HepG2 (cell line): ENCODE measurements around the gene ZBTB20. TPM values are rescaled to one million over a fixed set of nuclear protein-coding genes. Genes with fewer than 3 reads are reported as not detected.

Experiments
- ATAC-seq: fragments of 200-7000 bp; cut with Tn5 transposase; 3 replicates; pipeline ENCODE4 v1.9.1; 2020; ENCODE audit warnings: mild to moderate bottlenecking, moderate library complexity
- BruUV-seq: library from RNA; stranded (reverse); fragments of 400-500 nt; replicated peaks from 2 replicates; lab custom pipeline; 2021; lab: Mats Ljungman, UMichigan
- CTCF ChIA-PET: fragments of 300-600 bp; formaldehyde crosslinking; extraction: SDS; loops from one replicate; lab custom pipeline; 2021; ENCODE audit warnings: low total read pairs, inconsistent platforms, low intra/inter-chr PET ratio; lab: Yijun Ruan, JAX
- POLR2A ChIA-PET: fragments of 350-600 bp; sonication (Branson Sonifier 250); formaldehyde crosslinking; loops from one replicate; lab custom pipeline; 2020; ENCODE audit warnings: antibody characterized with exemption, inconsistent platforms; lab: Yijun Ruan, JAX
- DNase-seq: peaks from one replicate; pipeline ENCODE4 v3.0.0-alpha.2; 2015; ENCODE audit warnings: low spot score
- FAIRE-seq: peaks from 3 replicates; lab custom pipeline; 2011; peaks lifted over from hg19 to GRCh38; lab: Jason Lieb, UNC
- H2AFZ ChIP-seq: one replicate; pipeline ENCODE4 v1.6.1; 2011; ENCODE audit warnings: low read length, inconsistent platforms
- H3K27ac ChIP-seq: fragments of 300-600 bp; 3 replicates; pipeline ENCODE4 v1.8.0; 2011; ENCODE audit warnings: mixed run types, mild to moderate bottlenecking, mixed read lengths, low read length, inconsistent platforms; ENCODE audit not compliant: insufficient read depth; ENCODE audit errors: extremely low read length
- H3K27me3 ChIP-seq, 2 experiments: fragments of 200-600 bp in 1 of 2; 2 replicates in 1 of 2; 3 replicates in 1 of 2; pipeline versions ENCODE4 v1.6.0 to v1.8.0; 2011; ENCODE audit warnings: low read length in 2 of 2, mild to moderate bottlenecking in 2 of 2, moderate library complexity in 2 of 2, inconsistent platforms in 1 of 2; ENCODE audit not compliant: insufficient read depth in 2 of 2, control insufficient read depth in 1 of 2
- H3K36me3 ChIP-seq, 2 experiments: fragments of 200-600 bp in 1 of 2; replicated peaks in 1 of 2; 2 replicates in 1 of 2; 3 replicates in 1 of 2; pipeline versions ENCODE4 v1.5.1 to v1.8.0; 2011; ENCODE audit warnings: low read length in 2 of 2, inconsistent platforms in 1 of 2; ENCODE audit not compliant: insufficient read depth in 2 of 2, control insufficient read depth in 1 of 2
- H3K4me1 ChIP-seq: 2 replicates; pipeline ENCODE4 v1.5.1; 2012; ENCODE audit warnings: low read length, inconsistent platforms; ENCODE audit not compliant: insufficient read depth
- H3K4me2 ChIP-seq: 2 replicates; pipeline ENCODE4 v1.6.0; 2011; ENCODE audit warnings: low read depth, low read length, inconsistent platforms
- H3K4me3 ChIP-seq, 3 experiments: fragments of 200-600 bp in 1 of 3; sonication (generic), shearing (Covaris generic) in 1 of 3; replicated peaks in 1 of 3; 2 replicates each; pipeline ENCODE4 v1.5.1; 2011 to 2016; ENCODE audit warnings: low read length in 3 of 3, inconsistent platforms in 2 of 3, low read depth in 2 of 3, mild to moderate bottlenecking in 2 of 3, control low read depth in 1 of 3, mixed read lengths in 1 of 3; ENCODE audit not compliant: insufficient read depth in 1 of 3
- H3K79me2 ChIP-seq: one replicate; pipeline ENCODE4 v1.6.1; 2011; ENCODE audit warnings: low read length, inconsistent platforms; ENCODE audit not compliant: insufficient read depth
- H3K9ac ChIP-seq: 2 replicates; pipeline ENCODE4 v1.6.0; 2011; ENCODE audit warnings: mild to moderate bottlenecking, low read depth, low read length, inconsistent platforms; ENCODE audit not compliant: insufficient read depth
- H3K9me3 ChIP-seq: 2 replicates; pipeline ENCODE4 v1.5.1; 2012; ENCODE audit warnings: mild to moderate bottlenecking, low read length
- H4K20me1 ChIP-seq: 2 replicates; pipeline ENCODE4 v1.6.0; 2011; ENCODE audit warnings: inconsistent platforms, mild to moderate bottlenecking, low read length, moderate library complexity; ENCODE audit not compliant: insufficient read depth
- AHR ChIP-seq: IDR thresholded peaks from 2 replicates; pipeline ENCODE4 v1.6.1; 2018; ENCODE audit warnings: missing genetic modification reagents, missing compliant biosample characterization
- EHMT2 ChIP-seq: fragments of 200-600 bp; sonication (generic); IDR thresholded peaks from 2 replicates; pipeline ENCODE4 v1.7.0; 2017; ENCODE audit warnings: antibody characterized with exemption, low read depth, low read length, borderline replicate concordance
- GFI1 ChIP-seq: sonication (generic); formaldehyde crosslinking; IDR thresholded peaks from 2 replicates; pipeline ENCODE4 v1.5.0; 2020; ENCODE audit warnings: missing genetic modification reagents, mild to moderate bottlenecking, borderline replicate concordance
- REPIN1 ChIP-seq: sonication (generic); formaldehyde crosslinking; IDR thresholded peaks from 2 replicates; pipeline ENCODE4 v1.8.0; 2022; ENCODE audit warnings: missing genetic modification reagents, low read depth, mild to moderate bottlenecking, borderline replicate concordance
- SNAI1 ChIP-seq: sonication (generic); formaldehyde crosslinking; IDR thresholded peaks from 2 replicates; pipeline ENCODE4 v1.5.0; 2020; ENCODE audit warnings: mild to moderate bottlenecking, missing genetic modification reagents, borderline replicate concordance
- YY1 ChIP-seq: IDR thresholded peaks from 2 replicates; pipeline ENCODE4 v1.6.1; 2011; ENCODE audit warnings: low read length, low read depth, moderate library complexity, mild to moderate bottlenecking; ENCODE audit not compliant: insufficient read depth, insufficient replicate concordance
- ZNF350 ChIP-seq: sonication (generic); formaldehyde crosslinking; IDR thresholded peaks from 2 replicates; pipeline ENCODE4 v1.4.0; 2020; ENCODE audit warnings: mild to moderate bottlenecking, low read depth, missing genetic modification reagents, borderline replicate concordance
- WGBS: methylation state at CpG from one replicate; pipeline ENCODE4 v1.1.6; 2017; ENCODE audit warnings: low lambda C conversion rate; 5-methylcytosine and 5-hydroxymethylcytosine counted together
- in situ Hi-C: cut with HindIII; loops from 2 replicates; pipeline ENCODE4 v1.10.0; 2017; ENCODE audit warnings: low pct_unique_long_range_greater_than_20kb; ENCODE audit not compliant: extremely low pct_ligation_motif_present
- intact Hi-C: fragments of 100-400 bp; cut with micrococcal nuclease; formaldehyde crosslinking; loops from one replicate; pipeline ENCODE4 v1.10.0; 2022; ENCODE audit not compliant: unreplicated experiment
- polyA plus RNA-seq, 8 experiments: library from polyadenylated mRNA; depleted of rRNA in 3 of 8; stranded (reverse) in 7 of 8; unstranded in 1 of 8; fragments of >200 nt; fragmentation: Illumina TruSeq in 4 of 8; extraction: Trizol in 4 of 8; gene quantifications; 2 replicates each; pipeline versions ENCODE4 v1.2.1 to v1.2.3, GENCODE V29; 2011 to 2016; ENCODE audit warnings: low read depth in 4 of 8, missing spikeins in 1 of 8, mixed read lengths in 1 of 8; ENCODE audit not compliant: insufficient read depth in 1 of 8
- total RNA-seq, 5 experiments: library from RNA; depleted of rRNA; stranded (reverse); fragments of >200 nt; fragmentation: Illumina TruSeq; extraction: Trizol; gene quantifications; 2 replicates each; pipeline ENCODE4 v1.2.3, GENCODE V29; 2016; ENCODE audit warnings: low read depth in 1 of 5
- TF ChIP-seq, protein P1 (sequence below): sonication (generic); formaldehyde crosslinking; IDR thresholded peaks from 2 replicates; pipeline ENCODE4 v1.5.0; 2020; ENCODE audit warnings: missing genetic modification reagents, mild to moderate bottlenecking, borderline replicate concordance
- TF ChIP-seq, protein P2 (sequence below): IDR thresholded peaks from 2 replicates; pipeline ENCODE4 v1.6.1; 2016; ENCODE audit warnings: missing compliant biosample characterization, missing genetic modification reagents, borderline replicate concordance

Gene ZBTB20
- total and polyA plus RNA-seq, 2 of the 13 experiments (the other 11 are each of a cell fraction or from before 2014, with no cell fraction given) = 1.9 to 8.8 TPM

- Histone ChIP-seq H3K4me2 (no peak overlapping the region), H3K36me3 (no peaks in the 10 kb centered on the region), H3K27ac (no peak overlapping the region), H3K27me3 (no peaks in the 10 kb centered on the region), H4K20me1 (no peaks in the 10 kb centered on the region), H3K9ac (no peak overlapping the region), H3K79me2 (no peaks in the 10 kb centered on the region), H2AFZ (no peak overlapping the region), H3K4me1 (peaks cover 2% of the 10 kb centered on the region), H3K9me3 (no peaks in the 10 kb centered on the region), H3K4me3 (no peak overlapping the region)
- FAIRE-seq = no peak
- no peak for DNase-seq
- in situ Hi-C loops (no loop called here), intact Hi-C loops (no loop called here)
- ChIA-PET POLR2A (no interaction called here), CTCF (no interaction called here)
- 97% methylated on average over 3 of the region's 3 CpGs for WGBS
- no peak for TF ChIP-seq SNAI1 (CRISPR knock-in tag)
- TF ChIP-seq AHR = no peak
- TF ChIP-seq, protein P1, sequence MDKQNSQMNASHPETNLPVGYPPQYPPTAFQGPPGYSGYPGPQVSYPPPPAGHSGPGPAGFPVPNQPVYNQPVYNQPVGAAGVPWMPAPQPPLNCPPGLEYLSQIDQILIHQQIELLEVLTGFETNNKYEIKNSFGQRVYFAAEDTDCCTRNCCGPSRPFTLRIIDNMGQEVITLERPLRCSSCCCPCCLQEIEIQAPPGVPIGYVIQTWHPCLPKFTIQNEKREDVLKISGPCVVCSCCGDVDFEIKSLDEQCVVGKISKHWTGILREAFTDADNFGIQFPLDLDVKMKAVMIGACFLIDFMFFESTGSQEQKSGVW (CRISPR knock-in tag) = no peak
- no peak for TF ChIP-seq ZNF350 (CRISPR knock-in tag)
- no peak for TF ChIP-seq REPIN1 (CRISPR knock-in tag)
- TF ChIP-seq YY1 = no peak
- TF ChIP-seq, protein P2, sequence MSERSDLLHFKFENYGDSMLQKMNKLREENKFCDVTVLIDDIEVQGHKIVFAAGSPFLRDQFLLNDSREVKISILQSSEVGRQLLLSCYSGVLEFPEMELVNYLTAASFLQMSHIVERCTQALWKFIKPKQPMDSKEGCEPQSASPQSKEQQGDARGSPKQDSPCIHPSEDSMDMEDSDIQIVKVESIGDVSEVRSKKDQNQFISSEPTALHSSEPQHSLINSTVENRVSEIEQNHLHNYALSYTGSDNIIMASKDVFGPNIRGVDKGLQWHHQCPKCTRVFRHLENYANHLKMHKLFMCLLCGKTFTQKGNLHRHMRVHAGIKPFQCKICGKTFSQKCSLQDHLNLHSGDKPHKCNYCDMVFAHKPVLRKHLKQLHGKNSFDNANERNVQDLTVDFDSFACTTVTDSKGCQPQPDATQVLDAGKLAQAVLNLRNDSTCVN (CRISPR knock-in tag) = no peak
- no peak for TF ChIP-seq GFI1 (CRISPR knock-in tag)
- no peak for TF ChIP-seq EHMT2
- no peak for ATAC-seq
- BruUV-seq = no TSS peak
These were observed 740.2 kb downstream of the ZBTB20 start for GRCh38 chr3:114406922-114407321.
